Sigmoid colon (tissue), 4 donors: ENCODE data around the gene TMEM139.

Source experiments
- CTCF ChIP-seq, 4 experiments: fragments of 450-650 bp in 3 of 4; fragments of 200-600 bp in 1 of 4; IDR thresholded peaks; one replicate each; pipeline ENCODE4 v1.5.1; 2016 to 2019; ENCODE audit warnings: antibody characterized with exemption in 4 of 4, mild to moderate bottlenecking in 3 of 4, moderate library complexity in 2 of 4
- POLR2AphosphoS5 ChIP-seq, 4 donors: sonication (generic); formaldehyde crosslinking; IDR thresholded peaks; one replicate each; pipeline ENCODE4 v1.6.1; 2017; ENCODE audit warnings: antibody characterized with exemption in 4 of 4

DNA sequence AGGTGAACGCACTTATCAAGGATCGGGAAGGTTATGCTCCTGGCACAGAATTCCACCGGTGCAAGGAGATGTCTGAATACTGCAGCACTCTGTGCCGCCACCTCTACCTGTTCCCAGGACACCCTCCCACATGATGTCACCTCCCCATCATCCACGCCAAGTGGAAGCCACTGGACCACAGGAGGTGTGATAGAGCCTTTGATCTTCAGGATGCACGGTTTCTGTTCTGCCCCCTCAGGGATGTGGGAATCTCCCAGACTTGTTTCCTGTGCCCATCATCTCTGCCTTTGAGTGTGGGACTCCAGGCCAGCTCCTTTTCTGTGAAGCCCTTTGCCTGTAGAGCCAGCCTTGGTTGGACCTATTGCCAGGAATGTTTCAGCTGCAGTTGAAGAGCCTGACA lies 20.2 kb downstream of the TMEM139 start:
- TF ChIP-seq POLR2AphosphoS5 (IDR thresholded peaks at IDR 0.05) = no peak
- no peak for TF ChIP-seq CTCF (IDR thresholded peaks at IDR 0.05)
